Coronary artery (tissue), 2 donors: ENCODE measurements around the gene RBM26.

ENCODE experiments used
- DNase-seq: peaks from one replicate; pipeline ENCODE4 v3.0.0-alpha.2; 2017; ENCODE audit warnings: low spot score
- H3K27ac ChIP-seq, 2 donors: fragments of 200-600 bp; sonication (generic); one replicate each; pipeline ENCODE4 v1.5.1; 2016 to 2019
- H3K4me3 ChIP-seq: fragments of 200-600 bp; sonication (generic); 2 replicates; pipeline ENCODE4 v1.5.1; 2016; ENCODE audit warnings: mild to moderate bottlenecking, moderate library complexity
- CTCF ChIP-seq: fragments of 200-600 bp; sonication (generic); IDR thresholded peaks from one replicate; pipeline ENCODE4 v1.5.1; 2019; ENCODE audit warnings: antibody characterized with exemption

Gene RBM26

GRCh38 chr13:79307866-79308298, 98.2 kb downstream of the RBM26 start:
- no peak for DNase-seq
- TF ChIP-seq CTCF: no peak
- H3K4me3 ChIP-seq: no peak overlapping the region
- no peak overlapping the region for H3K27ac ChIP-seq

GRCh38 chr13:79307433-79307861, 98.6 kb downstream of the RBM26 start:
- Histone ChIP-seq H3K27ac (no peak overlapping the region), H3K4me3 (no peak overlapping the region)
- no peak for DNase-seq
- TF ChIP-seq CTCF: no peak

GRCh38 chr13:79306650-79307049, 99.4 kb downstream of the RBM26 start:
- no peak for TF ChIP-seq CTCF
- no peak overlapping the region for H3K27ac ChIP-seq
- no peak overlapping the region for H3K4me3 ChIP-seq
- DNase-seq: no peak

- TF ChIP-seq CTCF: no peak
- Histone ChIP-seq H3K4me3 (no peak overlapping the region), H3K27ac (no peak overlapping the region)
- DNase-seq: no peak
Observed at GRCh38 chr13:79297128-79297527, 108.9 kb downstream of the RBM26 start.

GRCh38 chr13:79295906-79296706, 109.9 kb downstream of the RBM26 start:
- no peak for DNase-seq
- Histone ChIP-seq H3K27ac (no peak overlapping the region), H3K4me3 (no peak overlapping the region)
- no peak for TF ChIP-seq CTCF

GRCh38 chr13:79290595-79291244, 115.3 kb downstream of the RBM26 start:
- Histone ChIP-seq H3K27ac (no peak overlapping the region), H3K4me3 (no peak overlapping the region)
- no peak for TF ChIP-seq CTCF
- no peak for DNase-seq

GRCh38 chr13:79289571-79289970, 116.5 kb downstream of the RBM26 start:
- no peak for TF ChIP-seq CTCF
- no peak for DNase-seq

More at GRCh38 chr13:79289571-79289970, 116.5 kb downstream of the RBM26 start:
- no peak overlapping the region for H3K4me3 ChIP-seq
- H3K27ac ChIP-seq: no peak overlapping the region
